ENCODE measurements around the gene SCUBE3.

SCUBE3 gene

GRCh38 chr6:35242906-35243305 is 29.1 kb downstream of the SCUBE3 start:
- no peak overlapping the region for H2AFZ ChIP-seq (ENCODE audit: low read depth)
- H4K20me1 ChIP-seq (ENCODE audit: insufficient read depth): no peaks in the 10 kb centered on the region
- no peak overlapping the region for H3K4me3 ChIP-seq (IDR thresholded peaks at IDR 0.05; ENCODE audit: insufficient read depth, low read depth, low read length)
- no peaks in the 10 kb centered on the region for H3K36me3 ChIP-seq (ENCODE audit: insufficient read depth)
- H3K27ac ChIP-seq: no peak overlapping the region
- H3K4me2 ChIP-seq: no peak overlapping the region
- H3K9ac ChIP-seq: no peak overlapping the region
- peaks cover 7% of the 10 kb centered on the region for H3K4me1 ChIP-seq (ENCODE audit: low read depth, poor library complexity, severe bottlenecking)
- H3K79me2 ChIP-seq (ENCODE audit: insufficient read depth, low read depth): no peaks in the 10 kb centered on the region
- TF ChIP-seq CTCF (conservative IDR thresholded peaks at IDR 0.05; ENCODE audit: low read depth, low read length): no peak
- H3K27me3 ChIP-seq (ENCODE audit: insufficient read depth, low read depth): no peaks in the 10 kb centered on the region

- Histone ChIP-seq H3K4me2 (no peak overlapping the region), H4K20me1 (ENCODE audit: insufficient read depth) (no peaks in the 10 kb centered on the region), H2AFZ (ENCODE audit: low read depth) (no peak overlapping the region), H3K27ac (no peak overlapping the region), H3K9ac (no peak overlapping the region), H3K4me3 (IDR thresholded peaks at IDR 0.05; ENCODE audit: insufficient read depth, low read depth, low read length) (no peak overlapping the region), H3K79me2 (ENCODE audit: insufficient read depth, low read depth) (no peaks in the 10 kb centered on the region), H3K27me3 (ENCODE audit: insufficient read depth, low read depth) (no peaks in the 10 kb centered on the region), H3K4me1 (ENCODE audit: low read depth, poor library complexity, severe bottlenecking) (peaks cover 13% of the 10 kb centered on the region), H3K36me3 (ENCODE audit: insufficient read depth) (no peaks in the 10 kb centered on the region)
- TF ChIP-seq CTCF (conservative IDR thresholded peaks at IDR 0.05; ENCODE audit: low read depth, low read length): no peak
Measured at GRCh38 chr6:35243386-35243958, 29.7 kb downstream of the SCUBE3 start.

GRCh38 chr6:35244551-35244950 is 30.8 kb downstream of the SCUBE3 start:
- Histone ChIP-seq H4K20me1 (ENCODE audit: insufficient read depth) (no peaks in the 10 kb centered on the region), H3K27ac (no peak overlapping the region), H3K27me3 (ENCODE audit: insufficient read depth, low read depth) (no peaks in the 10 kb centered on the region), H3K4me3 (IDR thresholded peaks at IDR 0.05; ENCODE audit: insufficient read depth, low read depth, low read length) (no peak overlapping the region), H3K4me2 (no peak overlapping the region), H3K36me3 (ENCODE audit: insufficient read depth) (no peaks in the 10 kb centered on the region), H3K4me1 (ENCODE audit: low read depth, poor library complexity, severe bottlenecking) (peaks cover 20% of the 10 kb centered on the region), H3K9ac (no peak overlapping the region), H3K79me2 (ENCODE audit: insufficient read depth, low read depth) (no peaks in the 10 kb centered on the region), H2AFZ (ENCODE audit: low read depth) (no peak overlapping the region)
- no peak for TF ChIP-seq CTCF (conservative IDR thresholded peaks at IDR 0.05; ENCODE audit: low read depth, low read length)

- Histone ChIP-seq H3K4me1 (ENCODE audit: low read depth, poor library complexity, severe bottlenecking) (peaks cover 20% of the 10 kb centered on the region), H3K9ac (no peak overlapping the region), H3K36me3 (ENCODE audit: insufficient read depth) (no peaks in the 10 kb centered on the region), H3K4me3 (IDR thresholded peaks at IDR 0.05; ENCODE audit: insufficient read depth, low read depth, low read length) (no peak overlapping the region), H3K27ac (peak overlapping the region; percentile 31; the same call in 1 of the 2 replicates), H3K4me2 (peak overlapping the region; percentile 60), H3K79me2 (ENCODE audit: insufficient read depth, low read depth) (no peaks in the 10 kb centered on the region), H4K20me1 (ENCODE audit: insufficient read depth) (no peaks in the 10 kb centered on the region), H2AFZ (ENCODE audit: low read depth) (no peak overlapping the region), H3K27me3 (ENCODE audit: insufficient read depth, low read depth) (no peaks in the 10 kb centered on the region)
- no peak for TF ChIP-seq CTCF (conservative IDR thresholded peaks at IDR 0.05; ENCODE audit: low read depth, low read length)
Measured at GRCh38 chr6:35247642-35248231, 34.0 kb downstream of the SCUBE3 start.

Measured in KMS-11 (cell line).